NCI-H526 (cell line): ENCODE measurements around the gene GABPA.
"Not testable (repeated sequence)": the region's sequence is repeated elsewhere in the genome, so short reads cannot be mapped to it uniquely, and the experiment has no call there.

ENCODE experiments used
- DNase-seq, 2 experiments: peaks; one replicate each; lab custom pipeline; 2025; lab: John Stamatoyannopoulos, UW

GABPA gene

GRCh38 chr21:25742900-25743299 lies 8.1 kb downstream of the GABPA start:
- no peak for DNase-seq

GRCh38 chr21:25744854-25745253 lies 10.1 kb downstream of the GABPA start:
- no peak for DNase-seq

- DNase-seq: no peak
These were observed 15.3 kb downstream of the GABPA start for GRCh38 chr21:25750085-25750484.

GRCh38 chr21:25752416-25752815 lies 17.6 kb downstream of the GABPA start:
- DNase-seq: no peak

GRCh38 chr21:25756190-25756932 lies 21.6 kb downstream of the GABPA start:
- DNase-seq: no peak

GRCh38 chr21:25757531-25757930 lies 22.8 kb downstream of the GABPA start:
- no peak for DNase-seq

GRCh38 chr21:25759573-25759972 lies 24.8 kb downstream of the GABPA start:
- DNase-seq: no peak

GRCh38 chr21:25760061-25760460 lies 25.3 kb downstream of the GABPA start:
- no peak for DNase-seq

GRCh38 chr21:25760677-25761076 lies 25.9 kb downstream of the GABPA start:
- no peak for DNase-seq

GRCh38 chr21:25764065-25764464 lies 29.3 kb downstream of the GABPA start:
- no peak for DNase-seq

- DNase-seq: no peak
These were observed 33.1 kb downstream of the GABPA start for GRCh38 chr21:25767921-25768320.

GRCh38 chr21:25772686-25773085 lies 37.9 kb downstream of the GABPA start:
- DNase-seq: no peak

- DNase-seq: no peak
These were observed 41.7 kb downstream of the GABPA start for GRCh38 chr21:25776440-25776839.

GRCh38 chr21:25778126-25778875 lies 43.5 kb downstream of the GABPA start:
- DNase-seq: not testable (repeated sequence)

- no peak for DNase-seq
These were observed 53.9 kb downstream of the GABPA start for GRCh38 chr21:25788677-25789076.

- DNase-seq: peak in 1 of 2 experiments; percentile 46
These were observed 55.5 kb downstream of the GABPA start for GRCh38 chr21:25790122-25790877.

- no peak for DNase-seq
These were observed 56.1 kb downstream of the GABPA start for GRCh38 chr21:25790878-25791204.

GRCh38 chr21:25791319-25791718 lies 56.5 kb downstream of the GABPA start:
- DNase-seq: no peak

- DNase-seq: peak; percentile 69 to 91
These were observed 66.6 kb downstream of the GABPA start for GRCh38 chr21:25801217-25802014.

- no peak for DNase-seq
These were observed 71.3 kb downstream of the GABPA start for GRCh38 chr21:25806060-25806459.

GRCh38 chr21:25807191-25807590 lies 72.4 kb downstream of the GABPA start:
- DNase-seq: no peak

- DNase-seq: no peak
These were observed 74.2 kb downstream of the GABPA start for GRCh38 chr21:25809013-25809412.
